Measurements from ENCODE around the gene UBE2E2.

Gene UBE2E2

DNA sequence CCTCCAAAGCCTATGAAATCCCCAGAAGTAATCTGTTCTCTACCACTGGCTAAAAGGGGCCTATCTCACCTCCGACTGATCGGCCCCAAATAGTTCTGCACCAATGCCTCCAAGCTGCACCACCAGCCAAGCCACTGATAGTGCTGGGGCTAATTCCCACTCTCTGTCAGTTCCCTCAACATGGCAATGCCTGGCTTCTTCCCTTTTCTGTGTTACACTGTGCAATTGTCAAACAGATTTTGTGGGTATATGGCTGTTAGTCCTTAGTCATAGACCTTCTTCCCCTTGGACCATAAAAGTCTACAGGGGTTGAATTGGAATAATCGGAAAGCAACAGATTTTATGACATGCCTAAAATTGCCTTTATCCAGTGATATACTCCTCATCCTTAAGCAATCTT, 9.3 kb upstream of the UBE2E2 start:
- no peak for DNase-seq (ENCODE audit: low read depth in 2 of 2)

DNA sequence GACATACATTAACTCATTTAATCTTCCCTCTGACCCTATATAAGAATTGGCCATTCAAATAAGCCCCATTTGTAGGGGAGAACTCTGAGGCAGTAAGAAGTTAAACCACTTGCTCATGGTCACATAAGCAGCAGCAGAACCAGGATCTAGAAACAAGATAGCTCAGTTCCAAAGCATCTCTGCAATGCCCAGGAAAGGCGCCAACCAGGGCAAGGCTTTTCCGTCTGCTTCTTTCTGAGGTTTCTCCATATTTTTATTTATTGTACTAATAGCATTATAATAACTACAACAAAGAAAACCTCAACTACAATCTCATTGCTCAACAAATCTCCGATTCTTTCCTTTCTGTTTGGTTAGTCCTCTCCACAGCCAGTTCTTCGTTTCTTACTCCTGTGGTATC, 4.3 kb upstream of the UBE2E2 start:
- DNase-seq (ENCODE audit: low read depth in 2 of 2): no peak

DNA sequence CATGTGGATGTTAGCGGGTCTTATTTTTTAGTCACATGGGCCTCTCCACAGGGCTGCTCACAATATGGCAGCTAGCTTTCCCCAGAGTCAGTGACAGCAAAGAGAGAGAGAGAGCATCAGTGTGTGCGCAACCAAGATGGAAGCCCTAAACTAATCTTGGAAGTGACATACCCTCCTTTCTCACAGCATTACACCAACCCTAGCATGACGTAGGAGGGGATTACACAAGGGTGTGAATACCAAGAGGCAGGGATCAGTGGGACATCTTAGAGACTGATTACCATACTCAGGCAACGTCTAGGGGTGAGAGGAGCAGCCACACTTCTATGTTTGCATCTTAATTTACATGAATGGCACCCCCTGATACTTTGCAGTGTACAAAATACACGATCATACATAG, 3.5 kb upstream of the UBE2E2 start:
- no peak for DNase-seq (ENCODE audit: low read depth in 2 of 2)

DNA sequence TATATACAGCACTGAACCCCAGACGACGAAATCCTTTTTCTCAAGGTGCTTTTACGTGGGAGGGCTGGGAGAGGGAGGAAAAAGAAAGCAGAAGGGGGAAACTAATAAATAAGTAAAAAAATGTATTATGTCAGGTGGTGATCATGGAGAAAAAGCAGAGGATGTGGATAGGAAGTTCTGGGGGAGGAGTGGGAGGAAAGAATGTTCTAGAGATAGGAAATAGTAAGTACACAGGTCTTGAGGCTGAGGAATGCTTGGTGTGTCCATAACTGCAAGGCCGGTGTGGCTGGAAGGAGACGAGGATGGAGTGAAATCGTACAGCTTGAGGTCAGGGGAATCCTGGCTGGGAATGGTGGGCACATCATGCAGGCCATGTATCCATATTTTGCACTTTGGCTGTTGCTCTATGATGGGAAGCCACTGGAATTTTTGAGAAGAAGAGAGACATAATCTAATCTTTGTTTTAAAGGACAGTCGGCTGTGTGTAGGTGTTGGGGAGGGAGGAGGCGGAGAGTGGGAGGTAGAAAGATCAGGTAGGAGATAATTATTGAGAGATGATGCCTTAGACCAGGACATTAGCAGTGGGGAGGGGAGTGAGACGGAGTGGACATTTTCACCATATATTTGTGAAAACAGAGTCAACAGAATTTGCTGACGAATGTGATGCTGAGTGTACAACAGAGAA, 1.8 kb upstream of the UBE2E2 start:
- no peak for DNase-seq (ENCODE audit: low read depth in 2 of 2)

DNA sequence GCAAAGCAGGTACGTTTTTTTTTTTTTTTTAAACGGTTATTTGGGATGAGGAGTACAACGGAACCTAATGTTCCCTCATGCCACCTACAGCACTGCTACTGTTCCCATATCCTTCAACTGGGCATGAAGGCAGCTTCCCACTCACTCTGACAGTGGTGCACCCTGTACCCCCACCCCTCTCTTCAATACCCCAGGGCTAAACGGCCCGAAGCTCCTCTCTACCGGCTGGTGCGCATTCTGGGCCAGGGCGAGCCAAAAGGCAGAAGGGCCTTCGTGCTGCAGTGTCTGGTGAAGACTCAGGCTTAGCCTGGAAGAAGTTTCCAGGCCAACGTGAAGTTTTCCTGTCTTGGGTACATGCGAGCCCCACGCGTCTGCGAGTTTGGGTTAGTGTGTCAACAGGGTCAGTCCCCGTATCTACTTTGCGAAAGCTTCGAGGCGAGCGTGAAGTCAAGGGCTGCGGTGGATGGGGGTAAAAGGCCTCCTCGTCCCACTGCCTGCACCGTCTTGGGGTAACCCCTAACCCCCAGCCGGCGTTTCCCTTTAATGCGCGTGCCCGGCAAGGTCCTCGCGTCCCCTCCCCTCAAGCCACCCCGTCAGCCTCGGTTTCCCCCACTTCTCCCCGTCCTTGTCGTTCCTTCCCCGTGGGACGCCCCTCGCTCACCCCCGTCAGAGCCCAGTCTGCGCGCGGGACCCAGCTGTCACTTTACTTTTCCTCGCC, 765 bp upstream of the UBE2E2 start:
- DNase-seq (ENCODE audit: low read depth in 2 of 2): peak in 1 of 2 donors; percentile 5

DNA sequence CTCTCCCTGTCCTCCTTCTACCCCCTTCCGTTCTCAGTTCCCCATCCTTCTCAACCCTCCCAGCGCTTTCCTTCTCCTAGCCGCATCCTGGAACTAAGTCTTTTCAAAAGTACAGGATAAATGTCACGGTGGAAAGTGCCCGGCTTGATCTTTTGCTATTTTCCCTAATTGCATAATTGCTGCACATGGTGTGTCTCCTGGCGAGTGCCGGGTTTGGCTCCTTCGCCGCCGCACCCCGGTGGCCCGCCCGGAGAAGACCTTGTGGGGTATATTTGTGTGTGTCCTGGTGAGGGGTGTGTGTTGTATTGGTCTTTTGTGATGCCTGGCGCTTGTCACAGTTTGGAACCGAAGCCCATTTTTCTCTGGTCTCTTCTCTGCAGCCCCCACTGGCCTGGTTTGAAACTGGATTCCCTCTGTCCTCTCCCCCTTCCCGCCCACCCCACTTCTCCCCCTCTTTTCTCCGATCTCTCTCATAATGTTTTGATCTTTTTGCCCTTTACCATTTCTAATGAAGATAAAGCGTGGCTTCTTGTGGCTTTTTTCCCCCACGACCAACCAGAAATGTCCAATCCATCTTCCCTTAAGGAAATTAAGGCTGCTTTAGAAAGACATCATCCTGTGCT, 692 bp downstream of the UBE2E2 start:
- DNase-seq (ENCODE audit: low read depth in 2 of 2): no peak

DNA sequence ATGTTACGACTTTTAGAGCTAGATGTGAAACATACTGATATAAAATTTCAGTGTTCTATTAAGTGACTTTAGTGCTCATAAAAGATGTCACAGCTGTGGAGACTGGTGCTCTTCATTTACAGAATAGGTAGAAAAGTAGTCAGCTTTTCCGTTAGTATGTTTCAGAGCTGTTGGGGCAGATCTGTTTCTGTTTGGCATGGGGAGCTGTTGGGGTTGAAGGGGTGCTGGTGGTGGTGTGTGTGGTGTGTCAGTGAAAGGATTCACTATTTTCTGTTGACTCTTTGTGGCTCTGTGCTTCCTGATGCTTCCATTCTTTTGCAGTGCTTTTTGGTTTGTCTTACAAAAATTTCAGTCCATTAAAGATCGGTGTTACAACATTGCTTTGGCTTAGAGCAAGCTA, 3.2 kb downstream of the UBE2E2 start:
- DNase-seq (ENCODE audit: low read depth in 2 of 2): no peak

DNA sequence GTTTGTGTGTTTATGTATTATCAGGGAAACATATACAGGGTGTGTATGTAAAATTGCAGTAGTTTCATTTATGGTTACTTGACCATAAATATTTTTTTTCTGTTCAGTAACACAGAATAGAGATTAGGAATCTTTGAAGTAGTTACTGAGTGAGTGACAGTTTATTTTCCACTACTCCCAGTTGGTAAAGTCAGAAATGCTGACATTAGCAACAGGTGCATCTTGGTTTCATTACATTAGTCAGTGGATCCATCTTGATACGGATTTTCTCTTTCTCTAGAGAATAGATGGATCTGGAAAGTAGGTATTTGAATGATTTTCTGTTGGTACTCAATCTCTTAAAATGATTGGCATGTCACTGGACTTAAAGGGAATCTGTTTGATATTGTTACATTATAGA, 6.0 kb downstream of the UBE2E2 start:
- DNase-seq (ENCODE audit: low read depth in 2 of 2): no peak

DNA sequence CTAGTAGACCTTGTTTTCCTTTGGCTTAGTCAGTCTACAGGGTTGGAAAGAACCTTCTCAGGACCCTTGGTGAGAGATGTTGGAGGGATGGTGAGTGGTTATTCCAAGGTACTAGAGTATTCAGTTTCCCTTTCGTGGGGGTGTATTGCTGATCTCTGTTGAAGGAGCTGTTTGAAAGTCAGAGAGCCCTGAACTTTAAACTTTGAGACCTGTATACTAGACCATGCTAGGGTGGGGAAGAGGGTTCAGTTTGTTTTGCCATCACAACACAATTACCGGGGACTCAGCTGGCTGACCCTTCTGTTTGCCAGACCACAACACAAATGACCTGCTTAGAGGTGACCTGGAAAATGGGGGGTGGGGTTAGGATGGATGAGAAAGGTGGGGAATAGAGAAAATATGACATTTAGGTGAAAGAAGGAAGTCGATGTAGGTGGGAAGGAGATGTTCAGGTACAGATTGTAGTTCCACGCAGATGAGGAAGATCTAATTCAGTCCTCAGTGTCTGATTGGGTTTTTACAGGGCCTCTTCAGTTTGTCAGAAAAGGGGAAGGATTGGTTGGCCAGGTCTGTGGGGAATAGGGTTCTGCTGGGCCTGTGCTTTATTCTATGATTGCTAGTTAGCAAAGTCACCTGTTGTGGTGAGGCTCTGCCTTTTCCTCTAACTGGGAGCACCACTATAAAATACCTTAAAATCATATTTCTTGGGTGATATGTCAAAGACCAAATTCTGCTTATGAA, 6.8 kb downstream of the UBE2E2 start:
- DNase-seq (ENCODE audit: low read depth in 2 of 2): no peak

DNA sequence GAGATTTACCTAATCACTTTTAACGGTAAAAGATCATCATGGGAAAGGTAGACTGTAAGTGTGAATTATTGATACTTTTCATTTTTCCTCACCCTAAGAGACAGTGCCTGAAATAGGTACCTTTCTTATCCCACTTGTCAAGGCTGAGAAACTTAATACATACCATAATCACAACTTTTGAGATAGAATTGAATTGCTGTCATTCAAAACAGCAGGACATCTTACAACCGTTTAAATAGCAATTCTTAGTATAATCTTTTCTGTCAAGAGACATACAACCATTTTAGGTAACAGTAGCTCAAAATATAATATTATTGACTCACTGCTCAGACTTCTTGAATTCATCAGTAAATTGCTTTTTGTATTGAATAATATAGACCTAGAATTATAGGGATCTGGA, 10.7 kb downstream of the UBE2E2 start:
- DNase-seq (ENCODE audit: low read depth in 2 of 2): no peak

DNA sequence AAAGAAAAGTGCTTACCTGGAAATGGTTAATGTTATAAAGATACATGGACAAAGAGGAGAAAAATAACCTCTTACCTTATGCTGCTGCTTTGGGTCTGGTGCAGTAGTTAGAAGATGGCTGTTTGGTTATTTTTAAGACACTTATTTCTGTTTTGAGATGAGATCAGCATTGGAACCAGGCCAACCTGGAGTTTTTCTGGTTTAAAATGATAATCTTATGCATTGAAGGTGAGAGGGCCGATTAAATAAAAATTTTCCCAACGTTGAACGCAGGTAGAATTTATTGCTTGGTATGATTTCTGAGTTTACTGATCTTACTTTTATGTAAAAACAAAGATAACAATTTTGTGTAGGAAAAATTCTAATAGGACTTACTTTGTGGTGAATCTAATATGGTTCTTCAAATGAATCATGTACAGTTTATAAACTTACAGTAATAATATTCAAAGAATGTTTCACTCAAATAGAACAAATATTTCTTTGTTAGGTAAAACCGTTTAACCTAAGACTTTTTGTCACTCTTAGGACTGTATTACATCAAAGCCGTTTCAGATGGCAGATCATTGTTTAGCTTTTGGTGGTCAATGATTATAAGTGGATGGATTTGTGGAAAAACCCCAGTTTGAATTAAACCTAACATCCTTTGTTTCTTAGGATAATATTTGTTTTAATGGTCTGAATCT, 14.9 kb downstream of the UBE2E2 start:
- no peak for DNase-seq (ENCODE audit: low read depth in 2 of 2)

DNA sequence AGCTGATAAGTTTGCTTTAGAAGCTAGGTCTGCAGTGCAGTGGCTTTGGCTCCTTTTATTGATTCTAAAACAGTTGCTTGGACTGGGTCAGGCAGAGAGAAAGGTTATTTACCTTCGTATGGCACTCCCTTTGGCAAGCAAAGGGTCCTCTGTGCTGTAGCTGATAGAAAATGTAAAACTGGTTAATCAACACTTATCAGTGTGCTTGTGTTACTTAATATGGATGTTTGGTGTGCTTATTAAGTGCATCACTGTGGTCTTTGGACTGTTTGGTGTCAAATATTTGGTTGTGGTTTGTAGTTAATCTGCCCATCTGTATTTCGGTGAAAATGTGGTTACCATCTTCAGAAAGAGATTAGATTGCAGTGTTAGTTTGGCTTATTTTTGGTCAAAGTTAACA, 16.0 kb downstream of the UBE2E2 start:
- no peak for DNase-seq (ENCODE audit: low read depth in 2 of 2)

DNA sequence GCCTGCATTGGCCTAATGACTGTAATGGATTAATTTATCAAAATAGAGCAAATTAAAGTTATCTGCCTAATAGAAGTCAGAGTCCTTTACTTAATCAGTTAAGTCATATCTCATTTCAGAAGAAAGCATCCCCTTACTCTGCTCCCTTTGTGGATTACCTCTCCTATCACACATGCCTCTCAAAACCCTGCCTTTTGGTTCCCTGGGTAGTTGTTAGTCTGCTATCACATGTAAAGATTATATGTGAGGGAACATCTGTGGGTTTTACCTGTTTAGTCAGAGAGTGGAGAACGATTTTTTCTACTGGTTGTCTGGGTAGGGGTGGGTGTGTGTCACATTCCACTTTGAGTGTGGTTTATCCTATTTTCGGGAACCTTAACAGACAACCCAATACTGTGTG, 16.4 kb downstream of the UBE2E2 start:
- no peak for DNase-seq (ENCODE audit: low read depth in 2 of 2)

DNA sequence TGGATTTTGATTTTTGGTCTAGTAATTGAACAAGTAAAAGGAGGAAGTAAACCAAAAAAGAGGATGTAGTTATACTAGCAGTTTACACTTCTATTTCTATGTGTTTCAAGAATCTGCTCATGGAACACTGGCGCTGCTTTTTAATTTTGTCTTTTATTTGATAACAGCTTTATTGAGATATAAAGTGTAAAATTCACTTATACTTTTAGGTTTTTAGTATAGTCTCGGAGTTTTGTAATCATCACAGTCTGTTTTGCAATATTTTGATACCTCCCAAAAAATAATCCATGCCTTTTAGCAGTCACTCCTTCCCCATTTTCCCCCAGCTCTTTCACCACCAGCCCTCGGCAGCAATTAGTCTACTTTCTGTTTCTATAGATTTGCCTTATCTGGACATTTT, 18.0 kb downstream of the UBE2E2 start:
- DNase-seq (ENCODE audit: low read depth in 2 of 2): no peak

DNA sequence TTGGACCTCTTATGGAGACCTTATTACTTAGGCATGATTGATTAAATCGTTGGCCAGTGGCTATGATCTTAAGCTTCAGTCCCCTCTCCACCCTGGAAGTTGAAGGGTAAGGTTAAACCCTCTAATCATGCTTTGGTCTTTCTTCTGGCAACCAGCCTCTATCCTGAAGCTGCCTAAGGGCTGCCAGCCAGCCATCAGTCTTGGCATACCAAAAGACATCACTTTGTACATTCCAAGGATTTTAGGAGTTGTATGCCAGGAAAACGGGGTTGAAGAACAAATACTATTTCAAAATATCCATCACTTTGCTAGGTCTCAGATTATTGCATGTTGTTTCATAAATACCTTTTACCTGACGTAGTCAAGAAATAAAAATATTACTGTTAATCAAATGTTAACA, 28.9 kb downstream of the UBE2E2 start:
- DNase-seq (ENCODE audit: low read depth in 2 of 2): no peak

DNA sequence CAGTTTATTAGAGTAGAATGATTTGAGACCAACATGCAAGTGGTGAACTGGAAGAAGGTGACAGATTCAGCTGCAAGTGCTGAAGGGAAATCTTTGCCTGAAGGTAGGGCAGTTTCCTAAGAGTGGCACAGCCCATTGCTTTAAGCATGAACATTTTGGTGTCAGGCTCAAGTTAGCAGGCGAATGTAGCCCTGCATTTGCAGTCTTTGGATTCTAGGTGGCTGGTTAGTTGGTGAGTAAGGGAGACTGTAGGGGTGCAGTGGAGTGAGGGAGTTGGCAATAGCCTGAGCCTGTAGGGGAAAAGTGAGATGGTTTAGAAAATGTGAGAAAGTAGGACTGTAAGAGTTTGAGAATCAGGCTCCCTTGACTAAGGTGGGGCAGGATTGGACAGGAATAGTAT, 29.7 kb downstream of the UBE2E2 start:
- DNase-seq (ENCODE audit: low read depth in 2 of 2): no peak

DNA sequence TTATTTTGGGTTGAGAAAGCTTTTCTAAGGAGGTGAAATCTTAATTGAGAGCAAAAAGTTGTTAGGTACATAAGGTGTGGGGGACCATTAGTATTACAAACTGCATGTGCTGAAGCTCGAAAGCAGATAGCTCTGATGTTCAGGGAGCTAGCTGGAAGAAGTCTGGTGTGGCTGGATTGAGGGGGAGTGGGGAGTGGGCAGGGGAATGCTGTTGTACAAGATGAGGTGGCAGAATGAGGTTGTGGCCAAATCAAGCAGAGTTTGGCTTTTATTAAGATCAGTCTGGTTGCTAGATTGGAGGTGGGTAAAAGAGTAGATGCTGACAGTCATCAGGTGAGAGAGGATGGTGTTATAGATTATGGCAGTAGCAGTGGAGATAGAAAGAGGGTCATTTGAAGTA, 32.1 kb downstream of the UBE2E2 start:
- DNase-seq (ENCODE audit: low read depth in 2 of 2): no peak

DNA sequence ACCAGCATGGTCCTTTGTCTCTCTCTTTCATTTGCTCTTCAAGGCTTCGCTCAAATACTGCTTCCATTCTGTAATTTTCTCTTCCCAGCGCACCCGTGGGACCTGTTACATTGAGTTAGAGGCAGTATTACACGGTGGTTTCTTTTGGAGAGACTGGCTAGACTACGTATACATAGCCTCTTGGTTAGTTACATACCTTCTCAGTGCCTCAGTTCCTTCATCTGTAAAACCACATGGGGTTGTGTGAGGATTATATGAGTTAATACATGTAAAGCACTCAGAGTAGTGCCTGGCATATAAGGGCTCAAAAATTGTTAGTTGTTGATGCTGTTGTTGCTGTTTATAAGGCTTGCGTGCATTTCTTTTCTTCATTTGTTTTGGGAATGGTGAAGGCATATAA, 33.8 kb downstream of the UBE2E2 start:
- DNase-seq (ENCODE audit: low read depth in 2 of 2): no peak

DNA sequence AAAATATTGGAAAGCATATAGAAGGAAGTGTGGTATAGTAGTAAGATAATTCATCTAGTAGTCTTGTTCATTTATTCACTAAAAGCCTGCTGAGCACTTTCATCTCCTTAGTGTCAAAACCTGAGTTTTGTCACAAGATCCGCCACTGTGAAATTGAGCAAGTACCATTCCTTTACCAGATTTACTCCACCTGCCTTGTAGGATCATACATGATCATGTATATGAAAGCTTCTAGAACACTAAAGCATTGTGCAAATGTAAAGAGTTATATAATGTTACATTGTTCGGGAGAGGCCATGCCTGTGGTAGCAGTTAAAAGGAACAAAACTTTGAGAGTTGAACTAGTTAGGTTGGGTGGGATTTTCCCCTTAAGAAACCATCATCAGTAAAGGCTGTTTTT, 35.0 kb downstream of the UBE2E2 start:
- no peak for DNase-seq (ENCODE audit: low read depth in 2 of 2)

DNA sequence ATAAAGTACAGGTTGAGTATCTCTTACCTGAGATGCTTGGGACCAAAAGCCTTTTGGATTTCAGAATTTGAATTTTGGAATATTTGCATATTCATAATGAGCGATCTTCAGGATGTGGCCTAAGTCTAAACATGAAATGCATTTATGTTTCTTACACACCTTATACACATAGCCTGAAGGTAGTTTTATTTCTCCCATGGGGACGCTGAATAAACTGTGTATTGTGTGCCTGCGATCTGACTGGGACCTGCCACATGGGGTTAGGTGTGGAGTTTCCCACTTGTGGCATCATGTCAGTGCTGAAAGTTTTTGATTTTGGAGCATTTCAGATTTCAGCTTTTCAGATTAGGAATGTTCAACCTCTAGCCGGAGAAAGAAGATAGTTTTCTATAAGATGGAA, 35.5 kb downstream of the UBE2E2 start:
- no peak for DNase-seq (ENCODE audit: low read depth in 2 of 2)

DNA sequence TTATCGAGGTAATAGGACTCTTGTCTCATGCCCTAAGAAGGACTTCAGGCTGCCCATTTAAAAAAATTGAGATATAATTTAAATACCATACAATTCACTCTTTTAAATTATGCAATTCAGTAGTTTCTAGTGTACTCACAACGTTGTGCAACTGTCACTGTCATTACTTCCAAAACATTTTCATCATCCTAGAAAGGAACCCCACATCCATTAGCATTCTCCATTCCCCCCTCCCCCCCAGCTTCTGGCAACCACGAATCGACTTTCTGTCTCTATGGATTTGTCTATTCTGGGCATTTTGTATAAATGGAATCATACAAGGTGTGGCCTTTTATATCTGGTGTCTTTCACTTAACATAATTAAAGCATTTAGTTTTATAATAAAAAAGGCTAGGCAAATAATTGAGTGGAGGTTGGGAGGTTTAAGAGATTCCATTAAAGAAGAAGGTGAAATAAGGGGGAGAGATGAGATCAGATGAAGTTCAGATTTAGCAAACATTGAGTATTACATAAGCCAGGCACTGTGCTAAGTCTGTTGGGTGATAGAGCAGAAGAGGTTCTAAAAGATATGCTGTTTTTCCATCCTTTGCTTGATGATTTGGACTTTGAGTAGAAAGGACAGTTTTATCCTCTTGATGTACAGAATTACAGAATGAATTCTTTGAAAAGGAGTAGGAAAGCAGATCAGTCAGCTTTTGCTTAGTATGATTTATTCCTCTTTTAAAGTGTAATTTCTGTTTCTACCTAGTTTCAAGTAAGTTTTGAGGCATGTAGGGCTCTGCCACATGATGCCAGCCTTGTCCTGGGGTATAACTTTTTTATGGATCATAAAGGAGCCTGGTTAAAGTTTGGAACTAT, 36.3 kb downstream of the UBE2E2 start:
- no peak for DNase-seq (ENCODE audit: low read depth in 2 of 2)
